Measurements from ENCODE around the gene IARS2. TPM values are rescaled to one million over a fixed set of nuclear protein-coding genes. Genes with fewer than 3 reads are reported as not detected.
A peak's percentile ranks its signal among the peaks of the same experiment; 100 is the strongest.

The IARS2 gene
- 80.1 and 84.3 TPM in 2 replicates for total RNA-seq

DNA sequence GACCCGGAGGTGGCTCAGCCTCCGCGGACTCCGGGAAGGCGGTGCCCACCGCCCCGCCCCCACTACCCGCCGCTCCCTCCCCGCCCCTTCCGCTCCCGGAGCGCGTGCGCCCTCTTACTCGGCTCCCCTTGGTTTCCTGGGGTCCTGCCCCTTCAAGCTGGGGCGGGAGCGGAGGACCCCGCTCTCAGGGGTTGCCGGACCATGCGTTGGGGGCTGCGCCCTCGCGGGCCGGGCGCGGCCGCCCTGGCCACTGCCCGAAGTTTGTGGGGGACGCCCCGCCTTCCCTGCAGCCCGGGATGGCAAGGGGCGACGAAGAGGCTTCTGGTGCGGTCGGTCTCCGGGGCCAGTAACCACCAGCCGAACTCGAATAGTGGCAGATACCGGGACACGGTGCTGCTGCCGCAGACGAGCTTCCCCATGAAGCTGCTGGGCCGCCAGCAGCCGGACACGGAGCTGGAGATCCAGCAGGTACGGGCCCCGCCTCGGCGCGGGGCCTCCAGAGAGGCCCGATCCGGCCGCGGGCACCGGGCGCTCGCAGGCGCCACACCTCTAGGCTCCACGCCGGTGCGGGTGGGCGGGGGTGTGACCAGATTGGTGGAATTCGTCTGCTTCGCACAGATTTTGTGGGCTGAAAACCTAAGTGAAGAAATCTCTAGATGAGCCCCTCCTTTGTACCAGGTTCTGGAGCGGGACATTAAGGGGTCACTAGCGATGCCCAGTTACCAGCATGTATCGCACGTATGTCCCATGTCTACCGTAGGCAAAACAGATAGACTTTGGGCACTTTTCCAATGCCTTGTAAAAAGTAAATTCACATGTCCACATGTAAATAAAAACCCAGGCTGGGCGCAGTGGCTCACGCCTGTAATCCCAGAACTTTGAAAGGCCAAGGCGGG, at the start of gene IARS2:
Gene IARS2 (plus strand): TSS at position 117 of the 896 bp plus-strand sequence. CDS start 85 bp downstream, at position 202.
- Mint-ChIP-seq H3K27ac (peak within 1 kb of the TSS; percentile 69), H3K27me3 (no peaks in the 10 kb centered on the region), H3K4me1 (peaks cover 26% of the 10 kb centered on the region), H3K4me3 (peak within 1 kb of the TSS; percentile 82), H3K9me3 (no peaks in the 10 kb centered on the region), H3K36me3 (ENCODE audit: low read depth) (peaks cover 19% of the 10 kb centered on the region)
- intact Hi-C loops (cut with micrococcal nuclease), result loop anchor here (1.0 to 10.0 kb wide), 4 partner anchors 48 to 1809 kb away; partner anchors contain the start of genes EPRS1, RAB3GAP2 and RRP15
- peak; percentile 97 for DNase-seq

DNA sequence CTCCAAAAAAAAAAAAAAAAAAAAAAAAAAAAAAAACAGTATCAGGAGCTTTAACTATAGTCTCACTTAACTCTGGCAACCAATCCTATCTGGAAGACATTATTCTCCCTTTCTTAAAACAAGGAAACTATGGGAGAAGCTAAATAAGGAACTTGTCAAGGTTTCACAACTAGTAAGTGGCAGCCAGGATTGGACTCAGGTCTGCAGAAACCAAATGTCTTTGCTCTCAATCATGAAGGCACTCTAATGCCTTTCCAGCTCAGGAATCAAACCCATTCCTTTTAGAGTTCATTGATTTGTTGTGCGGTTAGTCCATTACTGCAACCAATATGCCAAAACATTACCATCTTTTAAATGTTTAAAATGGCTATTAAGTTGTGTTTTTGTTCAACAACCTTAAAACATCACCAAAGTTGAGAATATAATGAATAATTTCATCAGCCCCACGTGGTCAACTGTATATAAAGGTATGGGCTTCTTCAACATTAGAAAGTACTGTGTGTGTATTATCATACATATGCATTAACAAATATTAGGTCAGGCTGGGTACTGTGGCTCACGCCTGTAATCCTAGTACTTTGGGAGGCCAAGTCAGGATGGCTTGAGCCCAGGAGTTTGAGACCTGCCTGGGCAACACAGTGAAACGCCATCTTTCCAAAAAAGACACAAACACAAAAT, 49.1 kb upstream of the IARS2 start:
- peaks cover 37% of the 10 kb centered on the region for H3K4me1 Mint-ChIP-seq
- H3K27ac Mint-ChIP-seq, result peak overlapping the region; percentile 92
- no peak for DNase-seq
- no peaks in the 10 kb centered on the region for H3K9me3 Mint-ChIP-seq
- intact Hi-C loops (cut with micrococcal nuclease), result loop anchor here (5.0 to 10.0 kb wide), 2 partner anchors 227 to 1790 kb away; partner anchors contain the start of gene RAB3GAP2
- no peaks in the 10 kb centered on the region for H3K27me3 Mint-ChIP-seq
- peak overlapping the region; percentile 91 for H3K4me3 Mint-ChIP-seq
- peaks cover 20% of the 10 kb centered on the region for H3K36me3 Mint-ChIP-seq (ENCODE audit: low read depth)

DNA sequence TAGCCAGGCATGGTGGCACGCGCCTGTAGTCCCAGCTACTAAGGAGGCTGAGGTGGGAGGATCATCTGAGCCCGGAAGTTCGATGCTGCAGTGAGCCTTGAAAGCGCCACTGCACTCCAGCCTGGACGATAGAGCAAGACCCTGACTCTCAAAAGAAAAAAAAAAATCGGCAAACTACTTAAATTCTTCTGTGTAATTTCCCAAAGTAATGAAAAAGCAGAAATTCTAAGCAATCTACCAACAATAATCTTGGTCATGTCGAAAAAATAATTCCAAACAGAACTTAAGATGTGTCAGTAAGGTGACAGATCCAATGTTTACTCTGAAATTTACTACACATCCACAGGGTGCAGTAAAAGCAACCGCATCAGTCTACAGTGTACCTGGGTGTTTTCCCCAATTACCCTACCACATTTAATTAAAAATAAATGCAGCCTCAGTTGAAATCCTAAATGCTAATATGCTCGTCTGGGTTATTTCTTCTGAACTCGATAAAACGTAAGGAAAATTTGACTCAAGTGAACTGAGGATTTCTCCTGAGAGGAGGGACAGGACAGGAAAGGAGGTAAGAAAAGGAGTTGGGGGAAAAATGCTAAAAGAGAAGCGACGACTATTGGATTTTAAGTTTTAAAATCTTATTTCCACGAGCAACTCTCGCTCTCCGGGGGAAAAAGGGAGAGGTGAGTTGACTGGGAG, 48.4 kb upstream of the IARS2 start:
- no peaks in the 10 kb centered on the region for H3K9me3 Mint-ChIP-seq
- peak; percentile 65 for DNase-seq
- H3K4me1 Mint-ChIP-seq, result peaks cover 37% of the 10 kb centered on the region
- peak overlapping the region; percentile 92 for H3K27ac Mint-ChIP-seq
- intact Hi-C loops (cut with micrococcal nuclease), result loop anchor here (1.0 to 10.0 kb wide), 4 partner anchors 44 to 1789 kb away; partner anchors contain the start of genes BPNT1, IARS2 and RAB3GAP2
- H3K4me3 Mint-ChIP-seq, result peak overlapping the region; percentile 91
- H3K36me3 Mint-ChIP-seq (ENCODE audit: low read depth), result peaks cover 19% of the 10 kb centered on the region
- H3K27me3 Mint-ChIP-seq, result no peaks in the 10 kb centered on the region

DNA sequence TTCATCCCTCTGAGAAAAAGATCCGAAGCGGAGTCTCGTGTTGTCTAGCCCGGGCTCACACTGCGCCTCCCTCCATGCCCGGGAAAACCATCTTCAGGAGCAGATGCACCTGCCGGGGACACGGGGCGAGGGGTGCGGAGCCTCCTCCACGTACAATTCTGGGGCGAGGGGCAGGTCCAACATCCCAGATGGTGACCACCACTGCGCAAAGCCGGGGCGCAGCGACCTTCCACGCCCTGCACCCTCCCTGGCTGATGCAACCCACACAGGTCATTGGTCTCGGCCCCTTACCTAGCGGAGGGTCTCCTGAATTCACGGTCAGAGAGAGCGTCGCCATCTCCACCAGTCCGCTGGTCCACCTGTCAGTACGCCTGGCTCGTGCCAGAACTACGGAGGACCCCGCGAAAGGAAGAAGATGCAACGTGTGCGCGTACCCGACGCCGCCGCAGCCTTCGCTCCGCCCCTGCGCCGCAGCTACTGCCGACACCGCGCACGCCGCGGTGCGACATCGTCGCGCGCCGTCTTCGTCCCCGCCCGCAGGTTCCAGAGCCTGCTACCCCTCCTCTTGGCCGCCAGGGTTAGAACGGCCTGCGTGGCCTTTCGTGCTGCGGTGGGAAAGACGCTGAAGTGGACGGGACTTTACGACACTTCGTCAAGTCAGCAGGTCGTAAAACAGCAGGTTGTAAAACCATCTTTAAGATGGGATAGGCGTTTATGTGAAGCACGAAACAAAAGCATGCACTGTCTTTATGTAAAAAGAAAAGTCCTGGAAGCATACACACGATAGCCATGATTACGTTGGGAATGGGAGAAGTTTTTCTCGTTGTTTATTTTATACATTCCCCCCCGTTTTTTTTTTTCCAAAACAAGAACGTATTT, 47.6 kb upstream of the IARS2 start, which contains the start of gene EPRS1:
Gene EPRS1 (minus strand): TSS at position 454 of the 879 bp plus-strand sequence. CDS start 117 bp downstream, at position 337.
- intact Hi-C loops (cut with micrococcal nuclease), result loop anchor here (1.0 to 10.0 kb wide), 4 partner anchors 43 to 1789 kb away; partner anchors contain the start of genes BPNT1, IARS2 and RAB3GAP2
- DNase-seq, result peak; percentile 98
- Mint-ChIP-seq H3K4me1 (peaks cover 37% of the 10 kb centered on the region), H3K4me3 (peak within 1 kb of the TSS; percentile 91), H3K27ac (peak within 1 kb of the TSS; percentile 92), H3K9me3 (no peaks in the 10 kb centered on the region), H3K27me3 (no peaks in the 10 kb centered on the region), H3K36me3 (ENCODE audit: low read depth) (peaks cover 17% of the 10 kb centered on the region)

DNA sequence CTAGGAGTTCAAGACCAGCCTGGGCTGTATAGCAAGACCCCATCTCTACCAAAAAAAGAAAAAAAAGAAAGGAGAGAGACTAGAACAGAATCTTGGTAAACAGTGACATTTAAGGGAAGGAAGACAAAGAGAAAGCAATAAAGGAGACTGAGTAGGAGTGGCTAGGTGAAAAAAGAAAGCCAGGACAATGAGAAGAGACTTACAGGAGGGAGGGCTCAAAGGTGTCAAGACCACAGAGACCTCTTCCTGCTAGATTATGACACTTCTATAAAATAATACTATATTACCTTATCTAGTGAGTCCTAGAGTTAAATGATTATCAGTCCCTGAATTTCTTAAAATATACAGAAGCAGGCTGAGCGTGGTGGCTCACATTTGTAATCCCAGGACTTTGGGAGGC, 37.6 kb upstream of the IARS2 start:
- Mint-ChIP-seq H3K36me3 (ENCODE audit: low read depth) (peaks cover 13% of the 10 kb centered on the region), H3K9me3 (no peaks in the 10 kb centered on the region), H3K27ac (peak overlapping the region; percentile 73), H3K4me1 (peaks cover 4% of the 10 kb centered on the region), H3K27me3 (no peaks in the 10 kb centered on the region), H3K4me3 (no peak overlapping the region)
- no peak for DNase-seq
- intact Hi-C loops (cut with micrococcal nuclease), result no loop called here

DNA sequence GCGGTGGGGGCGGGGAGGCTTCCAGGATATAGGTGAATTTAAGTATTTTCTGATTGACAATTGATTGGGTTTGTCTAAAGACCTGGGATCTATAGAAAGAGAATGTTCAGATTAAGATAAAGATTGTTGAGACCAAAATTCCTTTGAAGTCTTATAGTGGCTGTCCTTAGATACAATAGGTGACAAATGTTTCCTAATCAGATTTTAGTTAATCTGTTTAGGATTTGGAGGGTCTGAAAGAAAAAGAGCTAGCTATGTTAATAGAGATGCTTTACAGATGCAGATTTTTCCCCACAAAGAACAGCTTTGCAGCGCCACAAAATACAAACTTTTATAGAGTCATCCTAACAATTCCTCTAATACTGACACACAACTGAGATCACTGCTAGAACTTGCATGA, 33.1 kb upstream of the IARS2 start:
- Mint-ChIP-seq H3K27ac (no peak overlapping the region), H3K4me3 (no peak overlapping the region), H3K4me1 (peaks cover 4% of the 10 kb centered on the region), H3K27me3 (no peaks in the 10 kb centered on the region), H3K9me3 (no peaks in the 10 kb centered on the region), H3K36me3 (ENCODE audit: low read depth) (peaks cover 32% of the 10 kb centered on the region)
- DNase-seq, result no peak
- intact Hi-C loops (cut with micrococcal nuclease), result no loop called here

DNA sequence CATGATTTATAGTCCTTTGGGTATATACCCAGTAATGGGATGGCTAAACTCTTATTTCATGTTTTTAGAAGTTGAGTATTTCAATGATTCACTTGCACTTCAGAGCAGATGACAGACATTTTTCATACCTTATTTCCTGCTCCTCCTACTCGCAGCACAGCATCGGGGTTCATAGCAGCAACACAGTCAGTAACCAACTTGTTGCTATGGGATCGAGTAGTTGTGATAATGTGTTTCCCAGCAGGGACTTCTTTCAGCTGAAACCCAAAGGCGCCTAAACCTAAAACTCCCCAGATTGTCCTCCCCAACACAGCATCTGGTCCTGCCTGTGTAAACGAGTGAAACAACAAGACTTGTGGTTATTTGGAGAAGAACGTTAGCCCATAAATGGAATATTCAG, 31.3 kb upstream of the IARS2 start:
- no peaks in the 10 kb centered on the region for H3K4me1 Mint-ChIP-seq
- H3K9me3 Mint-ChIP-seq, result no peaks in the 10 kb centered on the region
- intact Hi-C loops (cut with micrococcal nuclease), result no loop called here
- DNase-seq, result no peak
- H3K27me3 Mint-ChIP-seq, result no peaks in the 10 kb centered on the region
- H3K36me3 Mint-ChIP-seq (ENCODE audit: low read depth), result peaks cover 30% of the 10 kb centered on the region
- no peak overlapping the region for H3K4me3 Mint-ChIP-seq
- no peak overlapping the region for H3K27ac Mint-ChIP-seq

DNA sequence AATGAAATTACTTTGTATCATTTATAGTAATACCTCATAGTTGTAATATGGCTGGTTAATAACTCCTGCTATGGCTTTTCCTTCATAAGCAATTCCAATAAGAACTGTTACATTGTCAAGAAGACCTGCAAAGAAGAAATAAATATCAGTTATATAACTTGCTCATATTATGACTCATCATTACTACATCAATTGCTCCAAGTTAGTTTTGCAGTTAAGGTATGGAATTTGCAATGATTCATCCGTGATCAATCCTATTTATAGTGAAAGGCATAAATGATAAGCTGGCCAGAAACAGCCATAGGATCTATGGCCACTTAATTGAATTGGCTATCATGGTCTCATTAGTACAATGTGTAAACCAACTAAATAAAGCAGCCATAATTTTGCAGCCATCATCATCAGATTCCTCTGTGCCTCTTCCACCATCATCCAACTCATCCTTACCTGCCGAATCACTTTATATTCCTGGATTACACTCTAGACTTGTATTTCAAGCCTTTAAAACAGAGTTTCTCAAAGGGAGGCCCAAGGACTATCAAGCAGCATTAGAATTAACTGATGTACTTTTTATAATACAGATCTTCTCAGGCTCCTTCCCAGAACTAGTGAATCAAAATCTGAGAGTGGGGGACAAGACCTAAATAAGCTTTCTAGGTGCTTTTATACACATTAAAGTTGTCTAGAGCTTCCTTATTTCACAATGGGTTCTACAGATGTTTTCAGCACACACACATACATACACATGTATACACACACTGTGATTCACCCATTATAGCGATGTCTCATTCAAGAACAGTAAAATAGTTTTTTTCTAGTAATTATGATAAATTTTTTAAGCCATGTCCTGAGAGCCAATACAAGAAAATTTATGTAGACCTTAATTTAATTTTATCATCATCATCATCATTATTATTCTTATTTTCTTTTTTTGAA, 26.4 kb upstream of the IARS2 start:
- no peak overlapping the region for H3K4me3 Mint-ChIP-seq
- peaks cover 27% of the 10 kb centered on the region for H3K36me3 Mint-ChIP-seq (ENCODE audit: low read depth)
- no peaks in the 10 kb centered on the region for H3K27me3 Mint-ChIP-seq
- intact Hi-C loops (cut with micrococcal nuclease), result no loop called here
- H3K4me1 Mint-ChIP-seq, result no peaks in the 10 kb centered on the region
- H3K27ac Mint-ChIP-seq, result no peak overlapping the region
- DNase-seq, result no peak
- no peaks in the 10 kb centered on the region for H3K9me3 Mint-ChIP-seq

DNA sequence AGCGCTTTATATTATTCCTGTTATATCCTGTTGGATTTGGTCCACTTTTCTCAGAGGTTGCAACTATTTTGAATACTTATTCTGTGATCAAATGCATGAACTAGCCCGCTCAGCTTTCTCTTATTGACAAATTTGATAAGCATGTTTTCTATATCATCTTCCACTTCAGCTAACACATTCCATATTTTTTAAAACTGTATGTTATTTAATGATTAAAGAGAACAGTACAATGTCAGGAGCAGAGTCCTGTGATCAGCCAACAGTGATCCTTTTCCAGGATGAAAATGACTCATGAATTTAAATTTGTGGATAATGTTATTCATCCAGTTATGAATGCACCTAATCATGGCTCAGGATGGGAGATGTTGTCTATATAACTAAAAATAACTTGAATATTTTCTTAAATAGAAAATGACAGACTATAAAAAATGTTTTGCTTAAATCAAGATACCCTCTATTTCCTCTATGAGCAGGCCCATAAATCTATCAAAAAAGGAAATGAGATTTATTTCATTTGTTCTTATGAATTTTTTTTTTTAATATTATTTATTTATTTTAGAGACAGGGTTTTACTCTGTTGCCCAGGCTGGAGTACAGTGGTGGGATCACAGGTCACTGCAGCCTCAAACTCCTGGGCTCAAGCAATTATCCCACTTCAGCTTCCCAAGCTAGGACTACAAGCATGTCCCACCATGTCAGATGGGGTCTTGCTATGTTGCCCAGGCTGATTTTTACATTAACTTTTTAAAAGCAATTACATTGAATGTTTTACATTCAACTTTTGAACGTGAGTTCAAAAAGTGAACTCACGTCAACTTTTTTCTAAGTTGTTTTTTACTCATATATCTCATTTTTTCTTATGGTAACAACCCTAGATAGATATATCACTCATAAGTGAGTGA, 16.8 kb upstream of the IARS2 start:
- Mint-ChIP-seq H3K4me3 (no peak overlapping the region), H3K27me3 (no peaks in the 10 kb centered on the region), H3K9me3 (no peaks in the 10 kb centered on the region), H3K27ac (no peak overlapping the region), H3K4me1 (no peaks in the 10 kb centered on the region), H3K36me3 (ENCODE audit: low read depth) (peaks cover 18% of the 10 kb centered on the region)
- intact Hi-C loops (cut with micrococcal nuclease), result no loop called here
- no peak for DNase-seq

DNA sequence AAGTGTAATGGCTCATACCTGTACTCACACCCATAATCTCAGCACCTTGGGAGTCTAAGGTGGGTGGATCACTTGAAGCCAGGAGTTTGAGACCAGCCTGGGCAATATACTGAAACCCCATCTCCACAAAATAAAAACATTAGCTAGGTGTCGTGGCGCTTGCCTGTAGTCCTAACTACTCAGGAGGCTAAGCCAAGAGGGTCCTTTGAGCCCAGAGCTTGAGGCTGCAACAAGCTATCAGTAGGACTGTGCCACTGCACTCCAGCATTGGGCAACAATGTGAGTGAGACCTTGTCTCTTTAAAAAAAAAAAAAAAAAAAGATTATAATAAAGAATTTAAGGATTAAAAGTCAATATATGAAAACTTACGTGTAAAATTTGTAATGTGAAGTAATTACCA, 16.0 kb upstream of the IARS2 start:
- intact Hi-C loops (cut with micrococcal nuclease), result no loop called here
- Mint-ChIP-seq H3K9me3 (no peaks in the 10 kb centered on the region), H3K36me3 (ENCODE audit: low read depth) (peaks cover 13% of the 10 kb centered on the region), H3K27me3 (no peaks in the 10 kb centered on the region), H3K4me1 (no peaks in the 10 kb centered on the region), H3K27ac (no peak overlapping the region), H3K4me3 (no peak overlapping the region)
- peak; percentile 52 for DNase-seq

DNA sequence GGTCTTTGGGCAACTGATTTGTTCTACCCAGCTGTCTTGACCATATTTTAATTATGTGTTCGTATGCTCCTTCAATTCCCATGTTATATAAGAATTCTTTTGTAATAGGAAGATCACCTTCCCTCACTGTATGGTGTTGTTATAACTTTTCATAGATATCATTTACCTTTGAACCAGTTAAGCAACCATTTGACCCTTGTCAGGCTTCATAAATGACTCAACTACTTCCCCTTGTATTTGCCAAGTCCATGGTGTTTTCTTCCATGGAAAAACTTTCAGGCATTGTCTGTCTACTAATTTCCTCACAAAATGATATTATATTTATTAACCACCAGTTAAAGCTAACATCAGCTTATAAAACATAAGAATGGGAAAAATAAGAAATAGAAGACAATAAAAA, 9.5 kb upstream of the IARS2 start:
- Mint-ChIP-seq H3K4me1 (peaks cover 5% of the 10 kb centered on the region), H3K9me3 (no peaks in the 10 kb centered on the region), H3K27ac (no peak overlapping the region), H3K36me3 (ENCODE audit: low read depth) (peaks cover 5% of the 10 kb centered on the region), H3K27me3 (no peaks in the 10 kb centered on the region), H3K4me3 (no peak overlapping the region)
- DNase-seq, result no peak
- intact Hi-C loops (cut with micrococcal nuclease), result no loop called here
